AG09309 (cell line): ENCODE results near the gene ADAMTS15.

Experiments
- DNase-seq: peaks from one replicate; pipeline ENCODE4 v3.0.0-alpha.2; 2010; ENCODE audit warnings: low read depth
- H3K4me3 ChIP-seq: 2 replicates; pipeline ENCODE4 v1.5.1; 2011; ENCODE audit warnings: mild to moderate bottlenecking, low read depth, low read length, moderate library complexity; ENCODE audit not compliant: control insufficient read depth
- TF ChIP-seq, protein P1 (sequence below): IDR thresholded peaks from 2 replicates; pipeline ENCODE4 v1.5.1; 2011; ENCODE audit warnings: mild to moderate bottlenecking, low read depth, low read length, inconsistent platforms; ENCODE audit not compliant: insufficient read depth, control insufficient read depth; ENCODE audit errors: missing control alignments

Gene ADAMTS15

GRCh38 chr11:130426837-130427341 is 21.6 kb upstream of the ADAMTS15 start:
- no peak overlapping the region for H3K4me3 ChIP-seq
- no peak for DNase-seq
- TF ChIP-seq, protein P1, sequence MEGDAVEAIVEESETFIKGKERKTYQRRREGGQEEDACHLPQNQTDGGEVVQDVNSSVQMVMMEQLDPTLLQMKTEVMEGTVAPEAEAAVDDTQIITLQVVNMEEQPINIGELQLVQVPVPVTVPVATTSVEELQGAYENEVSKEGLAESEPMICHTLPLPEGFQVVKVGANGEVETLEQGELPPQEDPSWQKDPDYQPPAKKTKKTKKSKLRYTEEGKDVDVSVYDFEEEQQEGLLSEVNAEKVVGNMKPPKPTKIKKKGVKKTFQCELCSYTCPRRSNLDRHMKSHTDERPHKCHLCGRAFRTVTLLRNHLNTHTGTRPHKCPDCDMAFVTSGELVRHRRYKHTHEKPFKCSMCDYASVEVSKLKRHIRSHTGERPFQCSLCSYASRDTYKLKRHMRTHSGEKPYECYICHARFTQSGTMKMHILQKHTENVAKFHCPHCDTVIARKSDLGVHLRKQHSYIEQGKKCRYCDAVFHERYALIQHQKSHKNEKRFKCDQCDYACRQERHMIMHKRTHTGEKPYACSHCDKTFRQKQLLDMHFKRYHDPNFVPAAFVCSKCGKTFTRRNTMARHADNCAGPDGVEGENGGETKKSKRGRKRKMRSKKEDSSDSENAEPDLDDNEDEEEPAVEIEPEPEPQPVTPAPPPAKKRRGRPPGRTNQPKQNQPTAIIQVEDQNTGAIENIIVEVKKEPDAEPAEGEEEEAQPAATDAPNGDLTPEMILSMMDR = no peak

DNA sequence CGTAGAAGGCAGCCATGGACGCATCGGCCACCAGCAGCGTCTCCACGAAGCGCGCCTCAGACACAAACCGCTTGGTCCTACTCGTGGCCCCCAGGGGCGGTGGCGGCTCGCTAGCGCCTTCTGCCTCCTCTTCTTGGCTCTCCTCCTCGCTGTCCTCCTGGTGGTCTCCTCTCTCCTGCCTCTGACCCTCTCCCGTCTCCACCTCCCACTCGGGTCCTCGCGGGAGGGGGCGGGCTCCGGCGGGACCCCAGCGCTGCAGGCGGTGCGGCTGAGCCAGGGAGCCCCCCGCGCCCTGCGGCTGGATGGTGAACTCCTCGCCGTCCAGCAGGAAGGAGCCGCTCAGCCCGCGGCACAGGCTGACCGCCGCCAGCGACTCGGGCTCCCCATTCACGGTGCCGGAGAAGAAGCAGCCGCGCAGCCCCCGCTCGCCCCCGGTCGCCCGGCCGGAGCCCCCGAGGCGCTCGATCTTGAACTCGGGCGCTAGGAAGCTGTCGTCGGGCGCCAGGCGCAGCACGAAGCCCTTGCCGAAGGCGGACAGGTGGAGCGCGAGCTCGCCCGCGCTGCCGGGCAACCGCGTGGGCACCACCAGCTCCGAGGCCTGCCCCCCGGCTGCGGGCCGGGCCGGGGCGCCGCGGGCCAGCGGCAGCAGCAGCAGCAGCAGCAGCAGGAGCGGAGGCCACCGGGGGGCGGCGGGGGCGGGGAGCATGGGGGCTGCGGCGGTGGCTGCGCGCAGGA is 20.7 kb upstream of the ADAMTS15 start:
- no peak for DNase-seq
- TF ChIP-seq, protein P1 = peak; percentile 23
- H3K4me3 ChIP-seq = no peak overlapping the region

- no peak for DNase-seq
Measured at GRCh38 chr11:130428316-130429119, 19.9 kb upstream of the ADAMTS15 start, which contains the start of gene ADAMTS8. Gene ADAMTS8 (minus strand): TSS chr11:130428609. CDS start chr11:130428286, 323 bp downstream.

DNA sequence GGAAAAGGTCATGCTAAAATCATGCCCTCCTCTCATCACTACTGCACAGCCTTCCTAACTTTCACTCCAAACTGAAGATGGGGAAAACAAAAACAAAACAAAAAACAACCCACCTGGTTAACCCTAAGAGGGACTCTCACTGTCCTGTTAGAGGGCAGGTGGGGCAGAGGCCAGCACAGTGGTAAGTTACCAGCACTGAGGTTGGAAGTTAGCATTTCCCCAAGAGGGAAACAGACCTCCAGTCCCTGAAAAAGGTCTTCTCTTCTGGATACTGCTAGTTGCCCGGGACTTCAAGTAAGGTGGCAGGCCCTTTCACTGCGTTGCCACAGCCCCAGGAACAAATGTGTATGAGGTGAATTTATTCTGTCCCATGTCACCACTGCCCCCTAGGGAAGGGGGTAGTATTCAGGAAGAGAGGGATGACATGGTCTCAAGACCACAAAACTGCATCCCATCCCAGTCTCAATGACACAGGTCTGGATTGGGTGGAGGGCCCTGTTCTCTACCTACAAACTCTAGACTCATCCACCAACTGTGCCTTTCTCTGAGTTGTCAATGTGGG is 19.2 kb upstream of the ADAMTS15 start:
- no peak for DNase-seq
- no peak overlapping the region for H3K4me3 ChIP-seq
- TF ChIP-seq, protein P1 = no peak

More at GRCh38 chr11:130428316-130429119, 19.9 kb upstream of the ADAMTS15 start, which contains the start of gene ADAMTS8:
- TF ChIP-seq, protein P1 = no peak
- H3K4me3 ChIP-seq = no peak within 1 kb of the TSS; the same call in 1 of the 2 replicates

- TF ChIP-seq, protein P1 = no peak
- H3K4me3 ChIP-seq = no peak overlapping the region
- no peak for DNase-seq
Measured at GRCh38 chr11:130429983-130430382, 18.5 kb upstream of the ADAMTS15 start.

- no peak for DNase-seq
- TF ChIP-seq, protein P1 = peak; percentile 84
- H3K4me3 ChIP-seq = no peak overlapping the region; the same call in 1 of the 2 replicates
Measured at GRCh38 chr11:130431331-130431773, 17.1 kb upstream of the ADAMTS15 start.
